ENCODE measurements around the gene NLRP9. TPM values are rescaled to one million over a fixed set of nuclear protein-coding genes. Genes with fewer than 3 reads are reported as not detected.

NLRP9 gene
- total and polyA plus RNA-seq, 2 of the 8 experiments (the other 6 are each of a cell fraction or from before 2014, with no cell fraction given), result not detected

DNA sequence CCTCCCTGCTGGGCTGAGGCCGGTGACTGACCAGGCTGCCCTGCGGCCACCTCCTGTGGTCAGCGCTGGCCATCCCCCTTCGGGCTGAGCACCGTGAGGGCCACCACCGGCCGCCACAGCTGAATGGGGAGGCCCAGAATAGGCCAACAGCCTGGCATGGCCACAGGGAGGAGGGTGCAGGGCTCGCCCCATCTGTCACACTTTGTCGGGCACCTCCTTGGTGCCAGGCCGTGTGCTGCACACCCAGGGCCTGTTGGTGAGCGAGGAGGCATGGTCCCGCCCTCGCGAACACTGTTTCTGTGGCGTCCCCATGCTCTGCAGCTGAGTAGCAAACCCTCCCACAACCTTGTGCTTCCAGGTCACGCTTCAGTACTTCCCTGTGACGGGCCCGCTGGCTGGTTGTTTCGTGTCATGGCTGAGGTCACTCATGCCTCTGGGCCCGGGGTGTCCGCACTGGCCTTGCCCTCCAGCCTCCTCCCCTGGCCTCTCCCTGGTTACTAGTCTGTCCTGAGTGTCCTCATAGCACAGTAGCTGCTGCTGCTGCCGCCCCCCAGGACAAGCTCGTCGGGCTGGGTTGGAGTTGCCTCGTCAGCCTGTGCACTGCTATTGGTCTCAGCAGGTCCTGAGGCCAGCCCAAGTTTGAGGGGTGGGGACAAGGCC, 48.0 kb downstream of the NLRP9 start:
- Histone ChIP-seq H2BK12ac (ENCODE audit: low read depth, low read length) (no peak overlapping the region), H2BK120ac (replicated peaks; ENCODE audit: low read depth, low read length) (no peak overlapping the region), H3K14ac (ENCODE audit: insufficient read length) (no peak overlapping the region), H2AFZ (ENCODE audit: low read length) (no peak overlapping the region), H3K4me3 (ENCODE audit: extremely low read depth in 1 of 4, insufficient read depth in 2 of 4, low read depth in 3 of 4, low read length in 4 of 4) (no peak overlapping the region), H4K5ac (ENCODE audit: insufficient read length, low read depth, low read length) (no peak overlapping the region), H3K56ac (replicated peaks; ENCODE audit: insufficient read length, low read depth, low read length) (no peak overlapping the region), H3K4me2 (ENCODE audit: insufficient read depth in 1 of 2, low read depth in 2 of 2, low read length in 2 of 2) (no peak overlapping the region), H2BK15ac (ENCODE audit: low read length) (no peak overlapping the region), H3K18ac (ENCODE audit: extremely low read depth, low read length) (no peak overlapping the region), H3K79me2 (ENCODE audit: control insufficient read depth in 1 of 2, insufficient read depth in 2 of 2, low read length in 2 of 2) (peaks cover 0 to 5% of the 10 kb centered on the region in 2 experiments; a peak in 1 of 4 replicates), H3K27ac (ENCODE audit: low read depth, low read length) (no peak overlapping the region), H3K27me3 (replicated peaks in 1 of 4; ENCODE audit: control insufficient read depth in 3 of 4, extremely low read depth in 1 of 4, insufficient read depth in 3 of 4, low read length in 3 of 4) (no peaks in the 10 kb centered on the region; a peak in 1 of 7 replicates), H2BK5ac (ENCODE audit: low read depth, low read length) (no peak overlapping the region), H3K23ac (ENCODE audit: insufficient read length) (no peak overlapping the region), H2AK5ac (ENCODE audit: low read depth, low read length) (no peak overlapping the region), H2BK20ac (ENCODE audit: low read length) (no peak overlapping the region), H3K9ac (replicated peaks in 1 of 4; ENCODE audit: extremely low read depth in 1 of 4, low read depth in 3 of 4, low read length in 3 of 4) (no peak overlapping the region), H4K8ac (ENCODE audit: extremely low read depth, insufficient read depth, low read length) (no peak overlapping the region), H3K79me1 (ENCODE audit: low read depth, low read length) (peaks cover 3% of the 10 kb centered on the region), H3K4ac (replicated peaks; ENCODE audit: insufficient read length, low read depth, low read length) (no peak overlapping the region), H3K36me3 (ENCODE audit: control insufficient read depth in 2 of 4, insufficient read depth in 4 of 4, low read length in 3 of 4) (peaks cover 2 to 57% (median 18%) of the 10 kb centered on the region in 4 experiments; a peak in 6 of 8 replicates), H4K20me1 (replicated peaks in 1 of 2; ENCODE audit: control insufficient read depth in 1 of 2, insufficient read depth in 2 of 2, low read length in 2 of 2) (peaks cover 1 to 31% of the 10 kb centered on the region in 2 experiments), H4K91ac (replicated peaks; ENCODE audit: insufficient read length, low read length) (no peak overlapping the region), H3K23me2 (ENCODE audit: low read depth, low read length) (no peaks in the 10 kb centered on the region), H3K4me1 (replicated peaks in 1 of 4; ENCODE audit: control insufficient read depth in 3 of 4, insufficient read depth in 4 of 4, low read length in 3 of 4) (no peaks in the 10 kb centered on the region), H3K9me3 (ENCODE audit: insufficient read depth in 2 of 2, low read depth in 1 of 2, low read length in 1 of 2) (no peaks in the 10 kb centered on the region)
- no peak for DNase-seq (ENCODE audit: low read depth in 1 of 2, low spot score in 2 of 2)
- ChIA-PET CTCF (ENCODE audit: partially characterized antibody) (interaction anchor here (0.5 kb wide), 1 partner anchor 647 kb away, joined by 4 read pairs; no protein-coding TSS in a partner anchor), POLR2A (ENCODE audit: partially characterized antibody) (interaction anchor here (1.9 kb wide), 1 partner anchor 13 kb away, joined by 6 read pairs; no protein-coding TSS in a partner anchor)
- no peak for FAIRE-seq
- 97% methylated on average over 19 of the region's 25 CpGs; no CpG with 5 or more reads in 1 of the 2 experiments for WGBS, 2 experiments (ENCODE audit: extremely low coverage in 1 of 2, insufficient coverage in 1 of 2, insufficient read length in 1 of 2, insufficient replicate concordance in 2 of 2, low coverage in 1 of 2, low lambda C conversion rate in 2 of 2, missing lambda C conversion rate in 1 of 2)
- no peak for TF ChIP-seq SIX5 (IDR thresholded peaks at IDR 0.05; ENCODE audit: low read depth, low read length)
- TF ChIP-seq EP300 (IDR thresholded peaks at IDR 0.05; ENCODE audit: borderline replicate concordance in 1 of 2, low read depth in 2 of 2, low read length in 2 of 2), result no peak
- no peak for TF ChIP-seq SP2 (IDR thresholded peaks at IDR 0.05; ENCODE audit: low read length)
- TF ChIP-seq, protein P1, sequence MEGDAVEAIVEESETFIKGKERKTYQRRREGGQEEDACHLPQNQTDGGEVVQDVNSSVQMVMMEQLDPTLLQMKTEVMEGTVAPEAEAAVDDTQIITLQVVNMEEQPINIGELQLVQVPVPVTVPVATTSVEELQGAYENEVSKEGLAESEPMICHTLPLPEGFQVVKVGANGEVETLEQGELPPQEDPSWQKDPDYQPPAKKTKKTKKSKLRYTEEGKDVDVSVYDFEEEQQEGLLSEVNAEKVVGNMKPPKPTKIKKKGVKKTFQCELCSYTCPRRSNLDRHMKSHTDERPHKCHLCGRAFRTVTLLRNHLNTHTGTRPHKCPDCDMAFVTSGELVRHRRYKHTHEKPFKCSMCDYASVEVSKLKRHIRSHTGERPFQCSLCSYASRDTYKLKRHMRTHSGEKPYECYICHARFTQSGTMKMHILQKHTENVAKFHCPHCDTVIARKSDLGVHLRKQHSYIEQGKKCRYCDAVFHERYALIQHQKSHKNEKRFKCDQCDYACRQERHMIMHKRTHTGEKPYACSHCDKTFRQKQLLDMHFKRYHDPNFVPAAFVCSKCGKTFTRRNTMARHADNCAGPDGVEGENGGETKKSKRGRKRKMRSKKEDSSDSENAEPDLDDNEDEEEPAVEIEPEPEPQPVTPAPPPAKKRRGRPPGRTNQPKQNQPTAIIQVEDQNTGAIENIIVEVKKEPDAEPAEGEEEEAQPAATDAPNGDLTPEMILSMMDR (IDR thresholded peaks at IDR 0.05; ENCODE audit: control extremely low read depth in 1 of 3, insufficient read depth in 1 of 3, low read depth in 1 of 3, low read length in 3 of 3), result no peak
- TF ChIP-seq, protein P2, sequence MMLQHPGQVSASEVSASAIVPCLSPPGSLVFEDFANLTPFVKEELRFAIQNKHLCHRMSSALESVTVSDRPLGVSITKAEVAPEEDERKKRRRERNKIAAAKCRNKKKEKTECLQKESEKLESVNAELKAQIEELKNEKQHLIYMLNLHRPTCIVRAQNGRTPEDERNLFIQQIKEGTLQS (IDR thresholded peaks at IDR 0.05; ENCODE audit: insufficient read depth, low read depth, low read length), result no peak
- no peak for TF ChIP-seq JUND (IDR thresholded peaks at IDR 0.05; ENCODE audit: low read length)
- no peak for TF ChIP-seq SRF (IDR thresholded peaks at IDR 0.05; ENCODE audit: low read depth, low read length)
- TF ChIP-seq EGR1 (IDR thresholded peaks at IDR 0.05; ENCODE audit: borderline replicate concordance, low read depth, low read length), result no peak
- no peak for TF ChIP-seq RFX5 (IDR thresholded peaks at IDR 0.05; ENCODE audit: borderline replicate concordance, low read depth, low read length)

Data from H1 (cell line).